NCI-H128 (cell line): ENCODE data around the gene CEACAM4.

ENCODE experiments used
- DNase-seq: peaks from one replicate; lab custom pipeline; 2025; ENCODE audit not compliant: unreplicated experiment; lab: John Stamatoyannopoulos, UW

CEACAM4 gene

GRCh38 chr19:41617941-41618730, 8.7 kb downstream of the CEACAM4 start:
- no peak for DNase-seq

GRCh38 chr19:41616792-41617621, 9.9 kb downstream of the CEACAM4 start:
- no peak for DNase-seq

- no peak for DNase-seq
Observed at GRCh38 chr19:41615207-41615606, 11.7 kb downstream of the CEACAM4 start.

- no peak for DNase-seq
Observed at GRCh38 chr19:41612483-41612882, 14.4 kb downstream of the CEACAM4 start.

- no peak for DNase-seq
Observed at GRCh38 chr19:41610789-41611188, 16.1 kb downstream of the CEACAM4 start.

GRCh38 chr19:41607668-41608067, 19.2 kb downstream of the CEACAM4 start:
- no peak for DNase-seq

GRCh38 chr19:41606215-41606837, 20.5 kb downstream of the CEACAM4 start:
- no peak for DNase-seq

GRCh38 chr19:41604831-41605230, 22.0 kb downstream of the CEACAM4 start:
- DNase-seq, result no peak

- no peak for DNase-seq
Observed at GRCh38 chr19:41601771-41602170, 25.1 kb downstream of the CEACAM4 start.

- no peak for DNase-seq
Observed at GRCh38 chr19:41599175-41599966, 27.5 kb downstream of the CEACAM4 start.

GRCh38 chr19:41597600-41598041, 29.3 kb downstream of the CEACAM4 start:
- DNase-seq, result no peak

GRCh38 chr19:41595890-41596280, 31.0 kb downstream of the CEACAM4 start:
- no peak for DNase-seq

GRCh38 chr19:41595258-41595889, 31.5 kb downstream of the CEACAM4 start:
- no peak for DNase-seq

- no peak for DNase-seq
Observed at GRCh38 chr19:41591951-41592562, 34.8 kb downstream of the CEACAM4 start.

- no peak for DNase-seq
Observed at GRCh38 chr19:41590936-41591335, 35.9 kb downstream of the CEACAM4 start.

GRCh38 chr19:41589371-41589770, 37.5 kb downstream of the CEACAM4 start:
- no peak for DNase-seq

GRCh38 chr19:41588497-41589209, 38.2 kb downstream of the CEACAM4 start:
- no peak for DNase-seq

GRCh38 chr19:41587838-41588210, 39.0 kb downstream of the CEACAM4 start:
- DNase-seq, result no peak

GRCh38 chr19:41587101-41587837, 39.6 kb downstream of the CEACAM4 start:
- DNase-seq, result no peak
